RWPE2 (cell line): ENCODE data around the gene RLF.

ENCODE experiments used
- ATAC-seq: fragments of 200-7000 bp; cut with Tn5 transposase; 3 replicates; pipeline ENCODE4 v1.9.1; 2021; ENCODE audit warnings: low read depth
- DNase-seq: peaks from one replicate; pipeline ENCODE4 v3.0.0-alpha.2; 2020; ENCODE audit warnings: low spot score
- H3K27ac ChIP-seq: fragments of 450-650 bp; 2 replicates; pipeline ENCODE4 v1.5.1; 2017; ENCODE audit warnings: mild to moderate bottlenecking; ENCODE audit not compliant: poor library complexity, severe bottlenecking
- H3K27me3 ChIP-seq: fragments of 250-450 bp; sonication (Bioruptor Pico); 2 replicates; pipeline ENCODE4 v1.5.1; 2021; ENCODE audit warnings: mild to moderate bottlenecking, moderate library complexity; ENCODE audit not compliant: insufficient read depth, poor library complexity, severe bottlenecking
- H3K36me3 ChIP-seq: fragments of 250-450 bp; sonication (Bioruptor Pico); 2 replicates; pipeline ENCODE4 v1.5.1; 2020; ENCODE audit warnings: low read depth, mild to moderate bottlenecking, moderate library complexity
- H3K4me1 ChIP-seq: fragments of 250-450 bp; sonication (Bioruptor Pico); 2 replicates; pipeline ENCODE4 v1.5.1; 2021; ENCODE audit warnings: mild to moderate bottlenecking, moderate library complexity; ENCODE audit not compliant: insufficient read depth, poor library complexity, severe bottlenecking
- H3K4me3 ChIP-seq: fragments of 250-450 bp; sonication (Bioruptor Pico); 2 replicates; pipeline ENCODE4 v1.5.1; 2021; ENCODE audit warnings: mild to moderate bottlenecking, moderate library complexity; ENCODE audit not compliant: severe bottlenecking
- H3K9me3 ChIP-seq: fragments of 250-450 bp; sonication (Bioruptor Pico); 2 replicates; pipeline ENCODE4 v1.5.1; 2021; ENCODE audit warnings: mild to moderate bottlenecking, moderate library complexity; ENCODE audit not compliant: severe bottlenecking
- CTCF ChIP-seq: fragments of 450-650 bp; IDR thresholded peaks from one replicate; pipeline ENCODE4 v1.5.1; 2017; ENCODE audit warnings: mild to moderate bottlenecking, moderate library complexity; ENCODE audit not compliant: poor library complexity, severe bottlenecking

The RLF gene

GRCh38 chr1:40266786-40267535 is 105.8 kb downstream of the RLF start:
- no peaks in the 10 kb centered on the region for H3K27me3 ChIP-seq
- peaks cover 7% of the 10 kb centered on the region for H3K4me1 ChIP-seq
- TF ChIP-seq CTCF: no peak
- peaks cover 92% of the 10 kb centered on the region for H3K36me3 ChIP-seq
- H3K9me3 ChIP-seq: no peaks in the 10 kb centered on the region
- no peak for DNase-seq
- H3K4me3 ChIP-seq: no peak overlapping the region
- peak overlapping the region; percentile 28 for H3K27ac ChIP-seq
- ATAC-seq: no peak

GRCh38 chr1:40267767-40268187 is 106.6 kb downstream of the RLF start:
- no peaks in the 10 kb centered on the region for H3K27me3 ChIP-seq
- ATAC-seq: peak; percentile 50
- no peak overlapping the region for H3K4me3 ChIP-seq
- no peak for DNase-seq
- H3K4me1 ChIP-seq: peaks cover 7% of the 10 kb centered on the region
- TF ChIP-seq CTCF: no peak
- H3K27ac ChIP-seq: peak overlapping the region; percentile 28
- peaks cover 92% of the 10 kb centered on the region for H3K36me3 ChIP-seq
- no peaks in the 10 kb centered on the region for H3K9me3 ChIP-seq

DNA sequence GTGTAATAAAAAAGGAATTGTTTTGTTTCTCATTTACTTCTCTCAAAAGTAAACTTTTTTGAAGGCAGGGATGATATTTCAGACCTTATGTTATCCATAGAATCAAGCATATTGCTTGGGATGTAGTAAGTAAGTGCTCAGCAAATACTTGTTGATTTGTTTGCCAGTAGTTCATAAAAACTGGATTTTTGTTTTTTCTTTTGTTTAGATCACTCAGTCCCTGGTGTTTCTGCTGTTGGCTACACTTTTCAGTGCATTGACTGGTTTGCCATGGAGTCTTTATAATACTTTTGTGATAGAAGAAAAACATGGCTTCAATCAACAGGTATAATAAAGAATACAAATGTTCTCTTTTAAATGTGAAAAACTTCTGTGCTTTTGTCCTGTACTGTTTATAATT is 107.0 kb downstream of the RLF start:
- DNase-seq (no peak), ATAC-seq (no peak)
- Histone ChIP-seq H3K4me1 (peaks cover 7% of the 10 kb centered on the region), H3K36me3 (peaks cover 91% of the 10 kb centered on the region), H3K27me3 (no peaks in the 10 kb centered on the region), H3K4me3 (no peak overlapping the region), H3K27ac (no peak overlapping the region), H3K9me3 (no peaks in the 10 kb centered on the region)
- no peak for TF ChIP-seq CTCF

- no peak for DNase-seq
Measured at GRCh38 chr1:40270152-40270834, 109.1 kb downstream of the RLF start.

More at GRCh38 chr1:40270152-40270834, 109.1 kb downstream of the RLF start:
- Histone ChIP-seq H3K36me3 (peaks cover 86% of the 10 kb centered on the region), H3K27me3 (no peaks in the 10 kb centered on the region), H3K9me3 (no peaks in the 10 kb centered on the region), H3K4me1 (peaks cover 7% of the 10 kb centered on the region), H3K4me3 (no peak overlapping the region), H3K27ac (no peak overlapping the region)
- no peak for ATAC-seq
- TF ChIP-seq CTCF: no peak
